Gastrocnemius medialis (tissue), 4 donors: ENCODE results near the gene RAD9A. TPM values are rescaled to one million over a fixed set of nuclear protein-coding genes. Genes with fewer than 3 reads are reported as not detected.

Experiments
- ATAC-seq, 2 donors: fragments of 150-250 bp; one replicate each; pipeline ENCODE4 v1.9.1; 2016
- DNase-seq, 2 donors: peaks; one replicate each; pipeline ENCODE4 v3.0.0-alpha.2; 2019
- H3K27ac ChIP-seq, 4 donors: fragments of 200-600 bp; sonication (generic); 1 replicate in 1 of 4; 2 replicates in 3 of 4; pipeline ENCODE4 v1.5.1; 2016 to 2018; ENCODE audit warnings: mild to moderate bottlenecking in 2 of 4, moderate library complexity in 1 of 4
- H3K27me3 ChIP-seq, 3 donors: fragments of 200-600 bp; sonication (generic) in 2 of 3; 1 replicate in 1 of 3; 2 replicates in 2 of 3; pipeline versions ENCODE4 v1.5.1 to v1.6.0; 2016 to 2019; ENCODE audit warnings: mild to moderate bottlenecking in 1 of 3, moderate library complexity in 1 of 3
- H3K36me3 ChIP-seq, 2 donors: fragments of 200-600 bp; sonication (generic) in 1 of 2; one replicate each; pipeline ENCODE4 v1.5.1; 2017 to 2018
- H3K4me1 ChIP-seq, 2 donors: fragments of 200-600 bp; sonication (generic) in 1 of 2; one replicate each; pipeline ENCODE4 v1.5.1; 2016 to 2017; ENCODE audit warnings: mild to moderate bottlenecking in 2 of 2
- H3K4me3 ChIP-seq, 4 donors: fragments of 200-600 bp; sonication (generic) in 3 of 4; 1 replicate in 1 of 4; 2 replicates in 3 of 4; pipeline ENCODE4 v1.5.1; 2016 to 2019; ENCODE audit warnings: mild to moderate bottlenecking in 2 of 4
- H3K9me3 ChIP-seq, 3 donors: fragments of 200-600 bp; sonication (generic) in 2 of 3; 1 replicate in 1 of 3; 2 replicates in 2 of 3; pipeline ENCODE4 v1.5.1; 2016 to 2019
- POLR2A ChIP-seq, 2 donors: fragments of 450-650 bp; IDR thresholded peaks; one replicate each; pipeline ENCODE4 v1.6.1; 2017; ENCODE audit warnings: antibody characterized with exemption in 2 of 2, mild to moderate bottlenecking in 2 of 2, moderate library complexity in 2 of 2
- in situ Hi-C, 4 donors: fragments of 200-750 bp; cut with MboI; loops; one replicate each; pipeline versions ENCODE4 v1.15.0 to v1.8.0; 2017; ENCODE audit warnings: low sequenced_read_pairs in 4 of 4
- intact Hi-C: fragments of 100-400 bp; cut with DNase I; formaldehyde crosslinking; loops from one replicate; pipeline ENCODE4 v1.15.1; 2023; ENCODE audit warnings: low total_unique reads
- total RNA-seq, 4 donors: library from RNA; depleted of rRNA; stranded (reverse); fragments of >200 nt; gene quantifications; one replicate each; pipeline versions ENCODE4 v1.1.0 to v1.2.3, GENCODE V29; 2016
- TF ChIP-seq, protein P1 (sequence below), 5 experiments: fragments of 450-650 bp in 3 of 5; fragments of 200-600 bp in 2 of 5; sonication (generic) in 2 of 5; IDR thresholded peaks in 4 of 5; conservative IDR thresholded peaks in 1 of 5; 1 replicate in 4 of 5; 2 replicates in 1 of 5; pipeline ENCODE4 v1.5.1; 2016 to 2019; ENCODE audit warnings: antibody characterized with exemption in 5 of 5, mild to moderate bottlenecking in 3 of 5, moderate library complexity in 3 of 5

RAD9A gene
- total RNA-seq, 4 donors from 2014 or later = 5.2 to 14.7 (median 7.7) TPM

DNA sequence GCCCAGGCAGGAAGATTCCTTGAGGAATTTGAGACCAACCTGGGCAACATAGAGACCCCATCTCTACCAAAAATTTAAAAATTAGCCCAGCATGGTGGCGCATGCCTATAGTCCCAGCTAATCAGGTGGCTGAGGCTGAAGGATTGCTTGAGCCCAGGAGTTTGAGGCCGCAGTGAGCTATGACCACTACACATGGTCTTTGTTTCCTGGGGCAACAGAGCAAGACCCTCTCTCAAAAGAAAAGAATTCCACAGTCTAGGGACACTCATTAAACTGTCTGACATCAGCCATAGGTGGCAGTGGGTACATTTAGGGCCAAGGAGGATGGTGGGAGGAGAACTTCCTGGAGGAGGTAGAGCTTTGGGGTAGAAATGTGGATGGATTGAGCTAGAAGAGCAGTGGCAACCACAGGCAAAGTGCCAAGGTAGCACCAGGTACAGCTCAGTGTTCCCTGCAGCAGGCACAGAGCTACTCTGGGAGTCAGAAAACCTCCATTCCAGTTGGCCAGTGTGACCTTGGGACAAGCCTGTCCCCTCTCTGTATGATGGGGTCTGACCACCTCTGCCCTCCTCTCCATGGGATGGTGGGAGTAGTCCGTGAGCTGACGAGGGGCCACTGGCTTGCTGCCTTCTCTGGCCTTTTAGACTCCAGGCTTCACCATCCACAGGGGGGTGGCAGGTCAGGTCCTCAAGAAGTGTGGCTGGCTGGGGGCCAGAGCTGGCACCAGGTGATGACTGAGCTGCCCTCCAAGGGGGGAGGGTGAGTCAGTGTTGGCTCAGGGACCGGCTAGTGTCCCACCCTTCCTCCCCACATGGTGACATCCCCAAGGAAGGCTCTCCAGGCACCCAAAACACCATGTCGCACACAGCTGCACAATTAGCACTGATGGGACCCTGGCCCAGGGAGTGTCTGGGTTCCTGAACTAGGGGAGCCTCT is 14.6 kb upstream of the RAD9A start:
- intact Hi-C loops = no loop called here
- Histone ChIP-seq H3K27me3 (peaks cover 20 to 27% (median 21%) of the 10 kb centered on the region in 3 donors), H3K4me3 (no peak overlapping the region), H3K4me1 (peaks cover 8 to 13% of the 10 kb centered on the region in 2 donors), H3K36me3 (no peaks in the 10 kb centered on the region), H3K27ac (no peak overlapping the region), H3K9me3 (no peaks in the 10 kb centered on the region)
- ATAC-seq = no peak
- no peak for DNase-seq
- in situ Hi-C loops = no loop called here
- TF ChIP-seq, protein P1, sequence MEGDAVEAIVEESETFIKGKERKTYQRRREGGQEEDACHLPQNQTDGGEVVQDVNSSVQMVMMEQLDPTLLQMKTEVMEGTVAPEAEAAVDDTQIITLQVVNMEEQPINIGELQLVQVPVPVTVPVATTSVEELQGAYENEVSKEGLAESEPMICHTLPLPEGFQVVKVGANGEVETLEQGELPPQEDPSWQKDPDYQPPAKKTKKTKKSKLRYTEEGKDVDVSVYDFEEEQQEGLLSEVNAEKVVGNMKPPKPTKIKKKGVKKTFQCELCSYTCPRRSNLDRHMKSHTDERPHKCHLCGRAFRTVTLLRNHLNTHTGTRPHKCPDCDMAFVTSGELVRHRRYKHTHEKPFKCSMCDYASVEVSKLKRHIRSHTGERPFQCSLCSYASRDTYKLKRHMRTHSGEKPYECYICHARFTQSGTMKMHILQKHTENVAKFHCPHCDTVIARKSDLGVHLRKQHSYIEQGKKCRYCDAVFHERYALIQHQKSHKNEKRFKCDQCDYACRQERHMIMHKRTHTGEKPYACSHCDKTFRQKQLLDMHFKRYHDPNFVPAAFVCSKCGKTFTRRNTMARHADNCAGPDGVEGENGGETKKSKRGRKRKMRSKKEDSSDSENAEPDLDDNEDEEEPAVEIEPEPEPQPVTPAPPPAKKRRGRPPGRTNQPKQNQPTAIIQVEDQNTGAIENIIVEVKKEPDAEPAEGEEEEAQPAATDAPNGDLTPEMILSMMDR (IDR thresholded peaks at IDR 0.05 in 4 of 5, conservative IDR thresholded peaks at IDR 0.05 in 1 of 5) = no peak
- no peak for TF ChIP-seq POLR2A (IDR thresholded peaks at IDR 0.05)

DNA sequence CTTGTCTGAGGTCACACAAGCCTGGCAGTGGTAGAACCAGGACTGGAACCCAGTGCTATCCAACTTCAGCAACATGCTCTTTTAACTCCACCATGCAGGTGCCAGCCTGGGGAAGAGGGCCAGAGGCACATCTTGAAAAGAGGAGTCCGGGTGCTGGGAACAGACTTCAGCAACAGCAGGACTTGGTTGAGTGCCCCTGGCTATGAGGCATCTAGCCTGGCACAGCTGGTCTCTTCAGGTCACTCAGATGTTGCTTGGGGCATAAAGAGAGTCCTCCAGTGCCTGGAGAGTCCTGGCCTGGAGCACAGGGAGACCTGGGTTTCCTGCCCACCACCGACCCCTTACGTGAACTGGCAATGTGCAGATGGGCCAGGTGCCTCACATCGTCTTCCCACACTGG is 13.2 kb upstream of the RAD9A start:
- H3K9me3 ChIP-seq = no peaks in the 10 kb centered on the region
- H3K4me1 ChIP-seq = peaks cover 8 to 11% of the 10 kb centered on the region in 2 donors
- DNase-seq = no peak
- H3K27ac ChIP-seq = no peak overlapping the region
- peaks cover 14 to 23% (median 14%) of the 10 kb centered on the region in 3 donors for H3K27me3 ChIP-seq
- in situ Hi-C loops = no loop called here
- no peaks in the 10 kb centered on the region for H3K36me3 ChIP-seq
- intact Hi-C loops = no loop called here
- TF ChIP-seq POLR2A (IDR thresholded peaks at IDR 0.05) = no peak
- TF ChIP-seq, protein P1 (IDR thresholded peaks at IDR 0.05 in 4 of 5, conservative IDR thresholded peaks at IDR 0.05 in 1 of 5) = no peak
- ATAC-seq = no peak
- no peak overlapping the region for H3K4me3 ChIP-seq

DNA sequence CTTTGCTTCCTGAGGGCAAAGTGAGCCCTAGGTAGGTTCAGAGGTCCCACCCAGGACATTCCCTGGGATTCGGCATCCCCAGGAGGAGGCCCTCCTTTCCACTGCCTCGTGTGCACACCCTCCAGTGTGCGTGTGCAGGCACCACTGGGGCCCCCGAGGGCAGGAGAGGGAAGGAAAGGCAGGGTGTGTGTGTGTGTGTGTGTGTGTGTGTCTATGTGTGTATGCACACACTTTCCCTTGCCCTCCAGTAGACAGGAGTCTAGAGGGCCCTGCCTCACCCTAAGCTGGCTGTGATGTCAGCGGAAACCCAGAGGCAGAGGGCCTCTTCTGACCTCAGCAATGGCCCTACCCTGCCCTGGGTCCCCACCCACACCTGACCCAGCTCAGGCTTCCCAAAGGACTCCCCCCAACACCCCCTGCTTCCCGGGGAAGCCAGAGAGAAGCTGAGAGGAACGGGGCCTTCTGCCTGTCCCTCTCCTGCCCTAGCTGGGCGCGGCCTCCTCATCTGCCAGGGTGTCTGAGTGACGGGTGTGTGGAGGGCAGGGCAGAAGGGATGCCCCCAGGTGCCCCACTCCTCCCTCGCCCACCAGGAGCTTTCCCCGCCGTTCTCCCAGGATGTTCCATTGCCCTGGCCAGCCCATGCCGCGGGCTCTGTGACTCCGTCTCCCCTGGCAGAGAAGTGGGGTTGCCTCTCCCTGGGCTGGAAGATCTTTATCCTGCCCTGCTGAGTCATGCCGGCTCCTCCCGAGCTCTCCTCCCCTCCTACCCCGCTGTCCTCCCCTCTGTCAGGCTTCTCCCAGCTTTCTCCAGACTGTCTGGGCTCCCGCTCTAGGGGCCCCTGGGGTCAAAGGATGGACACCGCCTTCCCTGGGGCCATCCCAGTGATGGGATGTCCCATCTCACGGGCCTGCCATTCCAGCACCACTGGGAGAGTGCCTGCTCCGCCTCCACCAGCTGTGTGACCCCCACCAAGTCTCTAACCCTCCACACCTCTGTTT is 12.4 kb upstream of the RAD9A start:
- peaks cover 6 to 16% (median 8%) of the 10 kb centered on the region in 3 donors for H3K27me3 ChIP-seq

More for the DNA sequence above, 12.4 kb upstream of the RAD9A start:
- in situ Hi-C loops = loop anchor here in 2 of 4 donors (5.0 to 10.0 kb wide), 2 partner anchors 115 to 117 kb away; partner anchors contain the start of gene GRK2 (in 1 of the 2)
- DNase-seq = no peak
- intact Hi-C loops = no loop called here
- ATAC-seq = no peak
- Histone ChIP-seq H3K4me1 (peaks cover 3% of the 10 kb centered on the region in 2 donors), H3K4me3 (no peak overlapping the region), H3K27ac (no peak overlapping the region), H3K36me3 (no peaks in the 10 kb centered on the region), H3K9me3 (no peaks in the 10 kb centered on the region)
- TF ChIP-seq POLR2A (IDR thresholded peaks at IDR 0.05) = no peak
- TF ChIP-seq, protein P1 (IDR thresholded peaks at IDR 0.05 in 4 of 5, conservative IDR thresholded peaks at IDR 0.05 in 1 of 5) = no peak
